ENCODE data around the gene CYTH4. TPM values are rescaled to one million over a fixed set of nuclear protein-coding genes. Genes with fewer than 3 reads are reported as not detected.

CYTH4 gene
- total RNA-seq, 4 donors from 2014 or later, result 3.8 to 12.2 (median 5.9) TPM

- Histone ChIP-seq H3K27ac (no peak overlapping the region), H3K4me1 (no peaks in the 10 kb centered on the region), H3K36me3 (no peaks in the 10 kb centered on the region), H3K9me3 (no peaks in the 10 kb centered on the region), H3K27me3 (peaks cover 6 to 50% of the 10 kb centered on the region in 2 donors), H3K4me3 (no peak overlapping the region)
- no peak for DNase-seq
- TF ChIP-seq CTCF (IDR thresholded peaks at IDR 0.05), result no peak
- no peak for TF ChIP-seq POLR2A (IDR thresholded peaks at IDR 0.05)
- intact Hi-C loops (cut with DNase I; ENCODE audit: low total_unique reads), result no loop called here
These were observed 48.1 kb downstream of the CYTH4 start for GRCh38 chr22:37330200-37331033.

DNA sequence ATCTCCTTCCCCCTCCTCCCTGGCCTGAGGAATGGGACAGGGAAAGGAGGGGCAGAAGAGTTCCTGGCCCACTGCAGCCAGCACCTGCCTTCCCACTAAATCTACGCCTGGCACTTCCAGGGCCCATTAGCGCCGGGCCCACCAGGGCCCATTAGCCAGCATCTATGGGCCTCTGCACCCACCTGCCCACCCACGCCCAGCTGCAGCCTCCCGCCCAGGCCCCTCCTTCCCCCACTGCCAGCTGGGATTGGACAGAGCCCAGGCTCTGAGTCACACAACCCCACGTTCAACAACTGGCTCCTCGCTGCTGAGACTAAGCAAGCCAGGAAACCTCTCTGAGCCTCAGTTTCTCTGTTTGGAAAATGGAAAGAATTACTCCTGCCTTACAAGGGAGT is 48.7 kb downstream of the CYTH4 start:
- DNase-seq, result no peak
- Histone ChIP-seq H3K27me3 (peaks cover 6 to 44% of the 10 kb centered on the region in 2 donors), H3K9me3 (no peaks in the 10 kb centered on the region), H3K4me3 (no peak overlapping the region), H3K4me1 (no peaks in the 10 kb centered on the region), H3K27ac (no peak overlapping the region), H3K36me3 (no peaks in the 10 kb centered on the region)
- intact Hi-C loops (cut with DNase I; ENCODE audit: low total_unique reads), result no loop called here
- TF ChIP-seq CTCF (IDR thresholded peaks at IDR 0.05) (no peak), POLR2A (IDR thresholded peaks at IDR 0.05) (no peak)

- DNase-seq, result no peak
- no peak overlapping the region for H3K4me3 ChIP-seq
- H3K27me3 ChIP-seq, result peaks cover 6 to 41% of the 10 kb centered on the region in 2 donors
- H3K9me3 ChIP-seq, result no peaks in the 10 kb centered on the region
- H3K36me3 ChIP-seq, result no peaks in the 10 kb centered on the region
- no peak overlapping the region for H3K27ac ChIP-seq
- no peaks in the 10 kb centered on the region for H3K4me1 ChIP-seq
- intact Hi-C loops (cut with DNase I; ENCODE audit: low total_unique reads), result no loop called here
- TF ChIP-seq CTCF (IDR thresholded peaks at IDR 0.05), result no peak
- no peak for TF ChIP-seq POLR2A (IDR thresholded peaks at IDR 0.05)
These were observed 49.7 kb downstream of the CYTH4 start for GRCh38 chr22:37331856-37332536.

GRCh38 chr22:37333724-37334460 is 51.6 kb downstream of the CYTH4 start:
- Histone ChIP-seq H3K4me3 (no peak overlapping the region), H3K27me3 (peaks cover 6 to 41% of the 10 kb centered on the region in 2 donors)

More at GRCh38 chr22:37333724-37334460, 51.6 kb downstream of the CYTH4 start:
- no peaks in the 10 kb centered on the region for H3K9me3 ChIP-seq
- DNase-seq, result no peak
- TF ChIP-seq CTCF (IDR thresholded peaks at IDR 0.05), result no peak
- TF ChIP-seq POLR2A (IDR thresholded peaks at IDR 0.05), result no peak
- no peaks in the 10 kb centered on the region for H3K36me3 ChIP-seq
- no peaks in the 10 kb centered on the region for H3K4me1 ChIP-seq
- H3K27ac ChIP-seq, result no peak overlapping the region
- intact Hi-C loops (cut with DNase I; ENCODE audit: low total_unique reads), result no loop called here

Data from uterus (tissue), 4 donors.